Cortex of kidney (tissue), 1 donor: Measurements from ENCODE around the gene FOLR2.
"Not testable (repeated sequence)": the region's sequence is repeated elsewhere in the genome, so short reads cannot be mapped to it uniquely, and the experiment has no call there.

Experiments used
- DNase-seq: peaks from one replicate; lab custom pipeline; 2025; lab: John Stamatoyannopoulos, UW

FOLR2 gene

DNA sequence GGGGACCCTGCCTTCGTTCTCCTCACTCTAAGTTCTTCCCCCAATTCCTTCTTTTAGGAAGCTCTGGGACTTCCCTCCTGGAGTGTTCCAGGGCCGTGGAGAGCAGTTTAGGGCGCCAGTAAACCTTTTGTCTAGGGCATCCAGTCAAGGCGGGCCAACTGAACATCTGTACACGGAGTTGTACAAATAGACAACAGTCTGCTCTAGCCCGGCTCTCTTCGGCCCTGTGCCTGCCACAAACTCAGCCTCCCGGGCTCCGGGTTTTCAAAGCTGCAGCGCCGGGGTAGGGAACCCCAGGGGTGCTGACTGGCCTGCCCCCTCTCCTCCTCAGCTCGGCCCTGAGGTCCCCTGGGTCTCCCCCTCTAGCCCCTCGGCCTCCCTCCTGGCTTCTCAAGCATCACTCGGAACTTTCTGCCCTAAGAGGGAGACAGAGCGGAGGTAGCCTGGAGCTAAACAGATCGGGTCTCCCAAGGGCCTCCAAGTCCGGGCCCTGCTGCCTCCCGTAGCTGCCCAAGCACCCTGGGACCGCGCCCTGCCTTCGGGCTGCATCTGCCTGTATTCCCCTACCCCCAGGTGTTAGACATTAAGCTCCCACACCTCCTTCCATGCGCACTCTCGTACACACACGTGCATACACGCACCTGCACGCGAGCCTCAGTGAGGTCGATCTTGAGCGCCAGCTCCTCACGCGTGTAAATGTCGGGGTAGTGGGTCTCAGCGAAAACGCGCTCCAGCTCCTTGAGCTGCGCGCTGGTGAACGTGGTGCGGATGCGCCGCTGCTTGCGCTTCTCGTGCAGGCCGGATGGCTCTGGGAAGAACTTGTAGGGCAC, 24.1 kb downstream of the FOLR2 start:
- DNase-seq: no peak

DNA sequence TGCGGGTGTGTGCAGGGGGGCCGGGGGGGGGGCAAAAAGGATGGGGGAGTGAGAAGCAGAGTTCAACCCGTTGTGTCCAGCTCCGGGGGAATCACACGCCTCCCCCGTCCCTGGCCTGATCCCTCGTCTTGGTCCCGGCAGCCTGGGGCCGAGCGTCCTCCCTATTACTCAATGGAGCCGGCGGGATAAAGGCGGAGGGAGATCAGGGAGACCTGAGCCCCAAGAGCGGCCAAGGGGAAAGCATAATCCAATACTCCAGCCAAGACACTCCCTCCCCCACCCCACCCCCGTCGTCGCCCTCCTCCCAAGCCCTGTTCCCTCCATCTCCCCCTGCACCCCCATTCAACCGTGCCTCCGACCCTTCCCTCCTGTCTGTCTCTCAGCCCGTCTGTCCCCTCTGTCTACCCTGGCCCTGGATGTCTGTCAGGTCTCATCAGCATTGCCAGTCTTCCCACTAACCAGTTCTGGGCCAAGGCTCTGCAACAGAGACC, 24.7 kb downstream of the FOLR2 start:
- DNase-seq: no peak

DNA sequence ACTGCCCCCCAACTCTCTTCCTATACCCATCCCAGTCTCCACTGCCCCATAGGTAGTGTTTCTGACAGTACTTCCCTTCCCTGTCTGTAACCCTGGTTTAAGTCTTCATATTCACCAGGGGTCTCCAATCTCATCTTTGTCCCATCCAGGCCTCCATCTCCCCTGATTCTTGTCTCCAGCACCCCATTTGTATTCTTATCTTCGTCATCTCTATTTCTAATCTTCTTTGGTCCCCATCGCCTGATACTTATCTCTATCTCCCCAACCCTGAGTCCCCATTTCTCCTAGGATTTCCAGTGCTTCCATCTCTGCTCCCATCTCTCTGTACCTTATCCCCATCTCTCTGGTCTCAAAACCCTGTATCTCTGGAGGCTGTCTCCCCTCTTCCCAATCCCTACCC, 25.5 kb downstream of the FOLR2 start:
- no peak for DNase-seq

DNA sequence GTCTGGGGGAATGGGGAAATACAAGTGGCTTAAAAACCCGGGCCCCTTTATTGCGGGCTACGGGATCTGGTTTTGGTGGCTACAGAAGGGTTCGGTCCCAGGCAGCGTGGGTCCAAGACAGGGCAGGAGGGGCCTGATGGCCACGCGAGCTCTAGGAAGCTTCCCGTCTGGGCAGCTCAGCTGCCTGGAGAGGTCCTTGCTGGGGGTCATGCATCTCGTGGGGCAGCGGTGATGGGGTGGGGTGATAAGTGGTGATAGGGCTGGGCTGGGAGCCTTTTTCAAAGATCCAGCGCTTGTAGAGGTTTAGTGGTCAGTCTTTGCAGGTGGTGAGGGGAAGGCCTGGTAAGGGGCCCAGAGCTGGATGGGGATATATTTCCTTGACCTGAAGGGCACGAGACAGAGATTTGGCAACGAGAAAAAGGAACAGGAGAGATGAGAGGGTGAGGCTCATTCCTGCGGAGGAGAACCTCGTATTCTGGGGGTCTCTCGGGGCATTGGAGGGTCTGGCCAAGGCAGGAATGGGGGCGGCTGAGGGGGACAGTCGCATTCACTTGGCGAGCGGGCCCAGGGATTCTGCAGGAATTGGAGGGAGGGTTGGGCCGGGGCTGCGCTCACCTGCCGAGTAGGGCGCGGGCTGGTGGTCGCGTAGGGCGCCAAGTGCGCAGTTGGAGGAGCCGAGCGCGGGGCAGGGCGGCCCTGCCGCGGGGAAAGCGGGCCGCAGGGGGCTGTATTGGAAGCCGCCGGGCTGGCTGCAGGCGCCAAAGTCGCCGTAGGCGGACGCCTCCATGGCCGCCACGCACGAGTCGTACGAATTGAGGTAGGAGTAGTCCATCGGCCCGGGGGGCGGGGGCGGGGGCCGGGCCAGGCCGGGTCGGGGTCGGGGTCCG, 26.8 kb downstream of the FOLR2 start:
- DNase-seq: no peak

DNA sequence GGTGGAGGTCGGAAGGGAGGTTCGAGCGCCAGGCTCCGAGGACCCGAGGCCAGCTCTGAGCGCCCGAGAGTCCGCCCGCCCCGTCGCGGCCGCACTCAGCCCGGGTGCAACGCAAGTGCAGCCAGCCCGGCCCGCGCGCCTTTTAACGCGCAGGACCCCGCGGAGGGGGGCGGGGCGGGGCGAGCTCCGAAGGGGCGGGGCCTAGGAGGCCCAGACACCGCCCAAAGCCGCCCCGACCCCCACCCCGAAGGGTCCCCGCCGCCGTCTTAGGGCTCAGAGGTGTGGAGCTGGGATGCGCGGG, 27.4 kb downstream of the FOLR2 start, which contains the start of gene PHOX2A:
Gene PHOX2A (minus strand): TSS at position 117 of the 301 bp plus-strand sequence. CDS start 172 bp downstream, outside the sequence.
- DNase-seq: no peak

DNA sequence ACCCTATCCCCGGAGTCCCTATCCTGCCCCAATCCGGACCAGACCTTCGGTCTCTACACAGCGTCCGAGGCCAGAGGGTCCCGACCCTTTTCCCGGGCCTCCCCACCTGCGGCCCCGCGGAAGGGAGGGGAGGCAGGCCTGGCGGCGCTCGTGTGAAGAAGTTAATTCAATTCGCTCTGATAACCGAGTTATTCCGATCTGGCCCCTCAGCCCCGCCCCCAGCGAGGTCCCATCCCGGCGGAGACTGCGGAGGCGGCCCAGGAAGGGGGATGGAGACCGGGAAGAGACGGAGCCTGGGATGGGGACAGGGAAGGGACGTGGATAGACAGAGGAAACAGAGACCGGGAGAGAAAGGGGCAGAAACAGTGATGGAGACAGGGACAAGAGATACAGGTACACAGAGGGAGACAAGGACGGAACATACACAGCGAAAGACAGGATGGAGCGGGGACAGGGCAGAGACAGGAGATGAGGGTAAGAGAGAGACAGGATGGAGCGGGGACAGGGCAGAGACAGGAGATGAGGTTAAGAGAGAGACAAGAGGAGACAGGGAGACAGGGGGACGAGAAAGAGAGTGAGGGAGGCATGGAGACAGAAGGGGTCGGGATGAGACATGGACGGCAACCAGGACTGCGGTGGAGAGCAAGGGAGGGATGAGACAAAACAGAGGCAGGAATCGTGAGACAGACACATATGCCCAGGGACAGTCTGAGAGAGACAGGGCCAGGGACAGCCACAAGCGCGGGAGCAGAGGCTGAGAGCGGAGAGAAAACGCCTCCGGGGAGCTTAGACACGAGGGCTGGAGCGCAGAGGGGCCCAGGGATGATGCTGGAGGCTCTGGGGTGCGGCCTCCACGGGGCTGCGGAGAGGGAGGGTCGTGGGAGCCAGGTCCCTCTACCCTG, 28.0 kb downstream of the FOLR2 start:
- no peak for DNase-seq

DNA sequence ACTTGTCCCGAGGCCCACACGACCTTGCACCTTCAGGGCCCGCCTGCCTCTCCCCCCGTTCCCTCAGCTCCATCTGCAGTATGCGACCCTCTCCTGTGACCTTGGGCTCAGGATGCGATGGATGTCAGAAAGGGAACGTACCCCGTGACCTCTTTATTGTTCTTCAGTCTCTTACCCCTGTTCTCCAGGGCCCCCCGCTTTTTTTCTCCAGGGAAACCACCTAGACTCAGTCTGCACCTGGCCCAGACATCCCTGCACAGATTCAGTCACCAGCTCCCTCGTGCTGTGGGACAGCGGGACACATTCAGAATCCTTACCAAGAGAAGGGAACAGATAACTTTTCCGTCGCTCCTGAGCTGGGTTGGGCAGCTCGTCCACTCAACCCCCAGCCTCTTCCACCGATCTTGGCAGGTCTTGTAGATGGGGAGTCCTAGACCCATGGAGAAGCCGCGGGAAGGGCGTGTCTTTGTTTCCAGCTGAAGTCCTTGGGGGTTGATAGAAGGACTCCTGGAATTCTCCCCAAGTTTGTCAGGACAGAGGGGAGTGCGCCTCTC, 28.7 kb downstream of the FOLR2 start:
- DNase-seq: no peak

DNA sequence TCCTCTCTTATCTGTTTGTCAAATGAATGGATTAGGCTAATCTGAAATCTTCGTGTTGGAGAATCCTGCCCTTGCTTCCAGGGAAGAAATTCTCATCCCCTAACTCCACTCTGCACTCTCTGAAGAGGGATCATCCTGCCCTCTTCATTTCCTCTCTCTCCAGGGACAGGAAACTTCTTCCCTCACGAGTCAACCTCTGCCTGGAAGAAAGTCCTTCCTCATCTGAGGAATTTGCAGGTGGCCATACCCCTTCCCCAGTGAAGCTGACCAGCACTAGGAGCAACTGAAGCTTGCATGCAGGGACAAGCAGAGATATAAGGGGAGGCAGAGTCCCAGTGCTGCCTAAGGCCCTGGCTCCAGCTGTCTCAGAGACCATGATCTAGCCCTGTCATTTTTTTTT, 31.0 kb downstream of the FOLR2 start:
- no peak for DNase-seq

DNA sequence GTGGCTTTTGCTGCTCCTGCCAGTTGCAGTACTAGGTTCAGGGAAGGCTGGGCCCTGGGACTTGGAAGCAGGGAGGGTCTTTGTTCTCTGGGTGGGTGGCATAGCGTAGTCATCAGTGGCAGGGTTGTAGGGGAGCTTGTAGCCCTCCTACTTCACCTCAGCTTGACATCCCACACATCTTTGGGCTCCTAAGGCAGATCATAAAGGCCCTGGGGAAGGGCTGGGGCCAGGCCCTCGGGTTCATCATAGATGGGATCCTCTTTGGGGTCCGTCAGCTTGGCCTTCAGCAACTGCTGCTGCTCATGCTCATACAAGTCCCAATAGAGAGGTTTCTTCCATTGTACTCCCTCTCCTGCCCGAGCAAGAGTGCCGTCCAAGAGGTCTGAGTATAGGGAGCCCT, 33.4 kb downstream of the FOLR2 start:
- DNase-seq: no peak

DNA sequence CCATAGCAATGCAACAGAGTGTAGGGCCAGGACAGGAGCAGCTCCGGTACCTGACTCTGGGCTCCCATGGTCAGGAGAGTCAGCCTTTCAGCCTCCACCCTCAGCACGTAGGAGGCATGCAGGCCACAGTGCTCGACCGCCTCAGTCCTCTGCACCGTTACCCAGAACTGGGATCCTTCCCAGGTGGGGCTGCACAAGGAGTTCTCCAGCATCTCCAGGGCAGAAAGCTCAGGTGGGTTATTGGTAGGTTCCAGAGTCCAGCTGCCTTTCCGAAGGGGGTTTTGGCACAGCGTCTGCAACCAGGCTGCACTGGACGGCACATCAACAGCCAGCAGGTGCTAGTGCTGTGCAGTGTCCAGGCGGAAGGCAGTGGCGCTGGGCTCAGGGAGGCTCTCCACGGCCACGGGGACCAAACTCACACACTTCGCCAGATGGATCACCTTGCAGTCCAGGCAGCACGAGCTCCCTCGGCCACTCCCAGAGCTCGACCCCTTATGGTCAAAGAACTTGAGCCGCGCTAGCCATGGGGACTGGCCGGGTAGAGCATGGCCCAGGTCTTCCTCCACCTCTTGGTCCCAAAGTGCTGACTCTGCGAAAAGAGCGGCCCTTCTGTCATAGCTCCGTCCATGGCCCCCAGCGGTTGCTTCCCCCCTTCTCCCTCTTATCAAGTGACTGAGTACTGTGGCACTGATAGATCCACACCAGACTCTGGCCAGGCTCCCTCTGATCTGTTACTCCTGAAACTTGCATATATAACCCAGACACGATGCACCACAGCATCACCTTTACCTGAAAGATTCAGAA, 34.3 kb downstream of the FOLR2 start:
- DNase-seq: no peak

DNA sequence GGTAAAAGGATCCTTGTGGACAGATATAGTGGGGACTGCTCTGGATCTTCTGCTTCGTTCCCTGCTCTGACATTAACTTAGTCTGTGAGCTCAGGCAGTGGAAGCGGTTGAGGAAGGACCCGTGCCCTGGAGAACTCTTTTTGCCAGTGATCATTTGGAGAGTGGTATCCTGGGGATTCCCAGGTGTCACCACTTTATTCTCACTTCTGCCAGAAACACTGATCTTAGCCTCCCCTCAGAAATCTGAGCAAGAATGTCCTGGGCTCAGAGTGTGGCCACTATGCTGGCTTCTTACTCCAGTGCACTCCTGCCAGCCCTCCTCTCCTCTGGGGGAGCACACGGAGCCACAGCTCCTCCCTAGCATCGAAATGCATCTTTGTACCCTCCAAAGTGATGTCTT, 35.0 kb downstream of the FOLR2 start:
- DNase-seq: no peak

DNA sequence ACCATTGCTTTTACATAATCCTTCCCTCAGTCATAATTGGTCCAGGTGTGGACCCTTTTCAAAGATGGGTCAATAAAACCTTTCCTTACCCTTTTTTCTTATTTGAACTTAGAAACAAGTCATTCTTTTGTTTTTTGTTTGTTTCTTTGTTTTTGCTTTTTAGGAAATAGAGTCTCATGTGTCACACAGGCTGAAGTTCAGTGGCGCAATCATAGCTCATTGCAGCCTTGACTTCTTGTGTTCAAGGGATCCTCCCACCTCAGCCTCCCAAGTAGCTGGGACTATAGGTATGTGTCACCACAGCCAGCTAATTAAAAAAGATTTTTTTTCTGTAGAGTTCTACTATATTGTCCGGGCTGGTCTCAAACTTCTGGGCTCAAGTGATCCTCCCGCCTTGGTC, 36.8 kb downstream of the FOLR2 start:
- DNase-seq: no peak

DNA sequence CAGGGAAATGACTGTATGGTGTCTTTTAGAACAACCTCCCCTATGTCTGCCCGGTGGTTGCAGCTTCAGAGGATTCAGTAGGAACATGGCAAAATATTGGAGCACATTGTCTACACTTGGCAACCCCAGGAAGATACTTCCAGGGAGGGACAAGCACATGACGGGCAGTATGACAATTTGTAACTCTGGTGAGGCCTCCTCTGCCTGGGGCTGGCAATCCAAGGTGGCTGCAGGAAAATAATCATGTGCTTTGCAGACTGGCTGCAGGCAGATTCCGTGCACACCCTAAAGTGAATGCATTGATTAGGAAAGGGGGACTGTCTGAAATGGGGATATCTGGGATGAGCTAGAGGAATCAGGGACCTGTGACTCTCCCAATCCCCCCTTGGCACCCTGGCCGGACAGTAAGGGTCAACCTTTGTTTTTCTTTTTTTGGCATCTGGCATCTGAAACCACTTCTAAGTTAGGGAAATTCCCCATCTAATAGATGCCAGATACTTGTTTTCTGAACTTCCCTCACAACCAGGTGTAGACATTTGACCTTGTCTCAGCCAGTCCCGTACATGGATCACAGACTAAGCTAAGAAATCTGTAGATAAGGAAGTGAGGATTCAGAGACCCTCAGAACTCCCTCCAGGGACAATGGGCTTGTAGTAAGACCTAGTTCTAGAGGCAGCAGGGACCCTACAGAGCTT, 37.9 kb downstream of the FOLR2 start:
- DNase-seq: no peak

DNA sequence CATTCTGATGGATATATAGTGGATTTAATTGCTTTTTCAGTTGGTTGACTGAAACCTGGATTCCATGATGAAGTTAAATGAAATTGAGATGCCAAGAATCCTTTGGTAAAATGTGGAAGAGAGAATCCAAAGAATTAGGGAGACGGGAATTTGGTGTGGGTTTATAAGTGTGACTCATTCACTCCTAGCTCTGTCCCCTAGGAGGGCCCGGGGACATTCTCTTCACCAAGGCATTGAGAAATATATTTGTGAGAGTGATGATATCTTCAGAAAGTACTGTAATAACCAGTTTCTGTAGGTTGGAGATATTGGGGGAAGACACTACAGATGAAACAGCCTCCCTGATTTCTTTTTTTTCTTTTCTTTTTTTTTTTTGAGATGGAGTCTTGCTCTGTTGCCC, 41.0 kb downstream of the FOLR2 start:
- DNase-seq: no peak

DNA sequence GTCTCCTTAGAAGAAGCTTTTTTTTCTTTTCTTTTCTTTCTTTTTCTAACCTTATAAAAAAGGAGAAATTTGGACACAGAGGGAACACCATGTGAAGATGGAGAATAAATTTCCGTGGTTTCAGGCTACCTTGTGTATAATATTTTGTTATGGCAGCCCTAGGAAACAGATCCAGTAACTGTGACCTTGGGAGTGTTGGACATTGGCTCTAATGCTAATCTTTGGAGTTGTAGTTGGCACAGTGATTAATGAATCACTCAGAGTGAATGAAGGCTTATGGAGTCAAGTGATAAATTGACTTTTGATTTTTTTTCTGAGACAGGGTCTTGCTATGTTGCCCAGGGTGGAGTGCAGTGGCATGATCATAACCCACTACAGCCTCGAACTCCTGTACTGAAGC, 42.9 kb downstream of the FOLR2 start:
- DNase-seq: no peak

DNA sequence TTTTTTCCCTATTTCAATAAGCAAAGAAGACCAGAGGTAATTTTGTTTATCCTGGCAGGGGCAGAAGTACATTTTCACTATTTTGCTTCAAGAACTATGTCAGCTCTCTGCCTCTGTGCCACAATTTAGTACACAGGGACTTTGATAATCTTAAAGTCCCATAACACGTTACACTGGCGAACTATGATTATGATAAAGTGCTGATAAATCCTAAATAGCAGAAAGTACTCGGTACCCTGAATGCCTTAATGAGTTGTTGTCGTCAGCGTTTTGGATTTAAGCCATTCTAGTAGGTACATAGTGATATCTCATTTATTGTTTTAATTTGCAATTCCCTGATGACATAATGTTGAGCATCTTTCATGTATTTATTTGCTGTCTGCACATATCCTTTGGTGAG, 44.0 kb downstream of the FOLR2 start:
- DNase-seq: no peak

DNA sequence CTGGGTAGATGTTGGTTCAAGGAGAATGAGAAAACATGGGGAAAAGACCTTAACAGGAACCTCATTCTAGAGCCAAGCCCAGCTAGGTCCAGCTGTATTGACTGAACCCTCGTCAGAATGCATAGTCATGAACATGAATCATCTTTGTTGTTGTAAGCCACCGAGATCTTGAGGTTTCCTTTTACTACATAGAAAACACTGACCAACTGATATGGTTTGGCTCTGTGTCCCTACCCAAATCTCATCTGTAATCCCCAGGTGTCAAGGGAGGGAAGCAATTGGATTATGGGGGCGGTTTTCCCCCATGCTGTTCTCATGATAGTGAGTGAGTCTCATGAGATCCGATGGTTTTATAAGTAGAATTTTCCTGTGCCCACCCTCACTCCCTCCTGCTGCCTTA, 46.8 kb downstream of the FOLR2 start:
- DNase-seq: no peak

DNA sequence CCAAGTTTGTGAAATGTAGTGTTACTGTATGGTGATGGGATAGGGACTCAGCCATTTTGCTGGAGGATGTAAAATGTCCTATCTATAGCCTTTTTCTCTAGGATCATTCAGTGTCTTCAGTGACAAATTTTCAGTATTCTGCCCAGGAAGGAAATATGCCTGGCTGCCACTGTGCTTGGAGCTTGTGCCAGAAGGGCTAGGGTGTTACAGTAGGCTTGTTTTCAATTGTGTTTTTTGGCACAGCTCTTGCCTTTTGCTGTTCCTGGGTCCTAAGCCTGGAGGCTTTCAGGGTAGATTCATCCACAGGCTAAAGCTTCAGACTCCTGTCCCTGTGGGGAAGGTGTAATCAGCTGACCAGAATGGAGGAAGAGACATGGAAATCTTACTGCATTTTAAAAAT, 49.4 kb downstream of the FOLR2 start:
- no peak for DNase-seq

DNA sequence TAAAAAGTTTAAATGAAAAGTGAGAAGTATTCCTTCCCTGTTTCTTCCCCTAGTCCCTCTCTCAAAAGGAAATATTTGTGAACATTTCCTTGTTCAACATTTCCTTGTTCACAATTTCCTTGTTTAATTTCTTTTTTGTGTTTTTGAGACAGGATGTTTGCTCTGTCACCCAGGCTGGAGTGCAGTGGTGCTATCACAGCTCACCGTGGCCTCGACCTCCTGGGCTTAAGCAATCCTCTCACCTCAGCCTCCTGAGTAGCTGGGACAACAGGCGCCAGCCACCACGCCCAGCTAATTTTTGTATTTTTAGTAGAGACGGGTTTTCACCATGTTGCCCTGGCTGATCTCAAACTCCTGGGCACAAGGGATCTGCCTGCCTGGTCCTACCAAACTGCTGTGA, 50.4 kb downstream of the FOLR2 start:
- not testable (repeated sequence) for DNase-seq

DNA sequence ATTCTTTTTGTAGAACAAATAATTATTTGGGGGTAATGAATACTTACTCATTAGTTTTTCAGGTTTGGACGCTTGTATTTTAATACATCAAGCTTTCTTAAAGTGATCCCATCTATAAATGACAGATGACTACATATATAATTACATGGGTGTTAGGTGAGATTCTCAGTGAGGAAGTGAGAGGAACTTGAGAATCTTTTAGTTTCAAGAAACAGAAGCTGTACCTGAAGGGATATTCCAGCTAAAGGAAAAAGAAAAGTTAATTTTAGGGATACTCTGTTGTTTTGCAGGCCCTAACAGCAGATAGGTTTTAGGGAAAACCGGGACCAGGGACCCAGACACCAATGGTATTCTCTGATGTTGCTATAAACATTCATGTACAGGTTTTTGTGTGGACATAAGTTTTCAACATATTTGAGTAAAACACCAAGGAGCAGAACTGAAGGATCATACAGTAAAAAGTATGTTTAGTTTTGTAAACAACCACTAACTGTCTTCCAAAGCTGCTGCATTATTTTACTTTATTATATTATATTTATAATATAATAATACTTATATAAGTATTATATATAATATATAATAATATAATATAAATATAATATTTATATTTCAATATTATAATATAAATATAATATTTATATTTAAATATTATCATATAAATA, 51.5 kb downstream of the FOLR2 start:
- no peak for DNase-seq
